GM23248 (cell line): ENCODE results near the gene MORN4. TPM values are rescaled to one million over a fixed set of nuclear protein-coding genes. Genes with fewer than 3 reads are reported as not detected.

ENCODE experiments used
- DNase-seq: peaks from one replicate; pipeline ENCODE4 v3.0.0-alpha.2; 2015
- H2AFZ ChIP-seq: fragments of 200-600 bp; sonication (generic); 2 replicates; pipeline ENCODE4 v1.6.1; 2016; ENCODE audit warnings: antibody characterized with exemption
- H3F3A ChIP-seq: fragments of 200-600 bp; sonication (generic); 2 replicates; pipeline ENCODE4 v1.6.1; 2016; ENCODE audit warnings: mild to moderate bottlenecking, antibody characterized with exemption, mixed run types; ENCODE audit not compliant: insufficient read depth
- H3K27ac ChIP-seq: fragments of 200-600 bp; sonication (generic); 2 replicates; pipeline ENCODE4 v1.5.1; 2016; ENCODE audit warnings: mild to moderate bottlenecking
- H3K27me3 ChIP-seq: fragments of 200-600 bp; sonication (generic); replicated peaks from 2 replicates; pipeline ENCODE4 v1.6.1; 2016; ENCODE audit warnings: mild to moderate bottlenecking; ENCODE audit not compliant: insufficient read depth
- H3K36me3 ChIP-seq: fragments of 200-600 bp; sonication (generic); 2 replicates; pipeline ENCODE4 v1.6.1; 2016; ENCODE audit warnings: low read depth, mild to moderate bottlenecking
- H3K4me1 ChIP-seq: fragments of 200-600 bp; sonication (generic); 2 replicates; pipeline ENCODE4 v1.6.1; 2016; ENCODE audit warnings: mild to moderate bottlenecking; ENCODE audit not compliant: insufficient read depth
- H3K4me2 ChIP-seq: fragments of 200-600 bp; sonication (generic); one replicate; pipeline ENCODE4 v1.6.1; 2016; ENCODE audit warnings: mild to moderate bottlenecking; ENCODE audit not compliant: unreplicated experiment
- H3K4me3 ChIP-seq: fragments of 200-600 bp; sonication (generic); 2 replicates; pipeline ENCODE4 v1.5.1; 2016; ENCODE audit warnings: mild to moderate bottlenecking
- H3K79me2 ChIP-seq: fragments of 200-600 bp; sonication (generic); 2 replicates; pipeline ENCODE4 v1.6.1; 2016; ENCODE audit warnings: mild to moderate bottlenecking; ENCODE audit not compliant: insufficient read depth
- H3K9ac ChIP-seq: fragments of 200-600 bp; sonication (generic); 2 replicates; pipeline ENCODE4 v1.6.1; 2016; ENCODE audit warnings: mild to moderate bottlenecking
- H3K9me2 ChIP-seq: fragments of 200-600 bp; sonication (generic); 2 replicates; pipeline ENCODE4 v1.6.1; 2016; ENCODE audit warnings: mixed run types, mild to moderate bottlenecking, moderate library complexity; ENCODE audit not compliant: insufficient read depth
- H3K9me3 ChIP-seq: fragments of 200-600 bp; sonication (generic); one replicate; pipeline ENCODE4 v1.6.1; 2017; ENCODE audit warnings: low read depth
- H4K20me1 ChIP-seq: fragments of 200-600 bp; sonication (generic); 2 replicates; pipeline ENCODE4 v1.6.0; 2016; ENCODE audit not compliant: insufficient read depth
- EZH2 ChIP-seq: fragments of 200-600 bp; sonication (generic); IDR thresholded peaks from 2 replicates; pipeline ENCODE4 v1.6.1; 2018; ENCODE audit warnings: antibody characterized with exemption, mild to moderate bottlenecking; ENCODE audit not compliant: insufficient read depth, poor library complexity, severe bottlenecking
- EZH2phosphoT487 ChIP-seq: fragments of 200-600 bp; sonication (generic); IDR thresholded peaks from 2 replicates; pipeline ENCODE4 v1.6.1; 2018; ENCODE audit warnings: antibody characterized with exemption, moderate library complexity, mild to moderate bottlenecking, low read depth; ENCODE audit not compliant: insufficient read depth
- WGBS, 2 experiments: methylation state at CpG; one replicate each; pipeline ENCODE4 v1.1.6; 2015 to 2017; ENCODE audit warnings: low lambda C conversion rate in 2 of 2, low coverage in 1 of 2; ENCODE audit errors: missing lambda C conversion rate in 2 of 2; 5-methylcytosine and 5-hydroxymethylcytosine counted together
- in situ Hi-C: fragments of 300-500 bp; cut with MboI; formaldehyde crosslinking; loops from 2 replicates; pipeline ENCODE4 v1.15.0; 2020
- polyA plus RNA-seq: library from polyadenylated mRNA; unstranded; fragments of >200 nt; fragmentation: Nextera tagmentation; extraction: Ambion mirVana; gene quantifications from 2 replicates; pipeline ENCODE4 v1.2.1, GENCODE V29; 2016
- total RNA-seq: library from RNA; depleted of rRNA; stranded (reverse); fragments of >200 nt; shearing (Covaris generic); gene quantifications from 2 replicates; pipeline ENCODE4 v1.2.3, GENCODE V29; 2014

The MORN4 gene
- total and polyA plus RNA-seq, 2 experiments from 2014 or later, result 7.9 to 19.8 TPM

DNA sequence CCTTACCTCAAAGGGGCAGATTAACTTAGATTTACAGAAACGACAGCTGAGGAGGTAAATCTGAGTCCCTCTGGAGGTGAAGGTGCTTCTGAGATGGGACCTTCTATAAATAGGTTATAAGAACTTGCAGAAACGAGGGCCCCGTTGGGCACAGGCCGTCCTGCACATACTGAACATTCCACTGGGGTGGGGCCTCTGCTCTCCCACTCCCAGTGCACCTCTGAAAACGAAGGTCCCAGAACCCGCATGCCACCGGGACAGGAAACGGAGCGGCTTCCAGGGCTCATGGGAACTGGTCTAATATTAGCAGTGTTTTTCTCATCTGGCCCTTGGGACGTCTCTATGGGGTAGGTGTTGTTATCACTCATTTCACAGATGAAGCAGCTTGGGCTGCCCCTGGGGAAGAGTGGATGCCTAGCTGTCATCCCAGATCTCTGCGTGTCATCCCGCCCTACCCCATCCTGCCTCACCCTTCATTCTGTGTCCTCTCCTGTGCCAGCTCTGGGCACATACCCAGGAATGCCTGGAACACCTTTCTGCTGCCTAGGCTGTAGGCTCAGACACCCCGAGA lies 24.2 kb downstream of the MORN4 start:
- Histone ChIP-seq H4K20me1 (no peaks in the 10 kb centered on the region), H3K27me3 (no peaks in the 10 kb centered on the region), H3K36me3 (no peaks in the 10 kb centered on the region), H3K79me2 (no peaks in the 10 kb centered on the region), H3K4me3 (no peak overlapping the region), H3K27ac (no peak overlapping the region), H2AFZ (no peak overlapping the region), H3K9me3 (no peaks in the 10 kb centered on the region), H3K4me1 (no peaks in the 10 kb centered on the region), H3F3A (no peaks in the 10 kb centered on the region), H3K9ac (no peak overlapping the region), H3K9me2 (no peaks in the 10 kb centered on the region), H3K4me2 (no peak overlapping the region)
- no peak for DNase-seq
- in situ Hi-C loops, result no loop called here
- TF ChIP-seq EZH2, result no peak
- TF ChIP-seq EZH2phosphoT487, result no peak
- WGBS, 2 experiments, result 88 to 93% methylated on average over 13 of the region's 13 CpGs

DNA sequence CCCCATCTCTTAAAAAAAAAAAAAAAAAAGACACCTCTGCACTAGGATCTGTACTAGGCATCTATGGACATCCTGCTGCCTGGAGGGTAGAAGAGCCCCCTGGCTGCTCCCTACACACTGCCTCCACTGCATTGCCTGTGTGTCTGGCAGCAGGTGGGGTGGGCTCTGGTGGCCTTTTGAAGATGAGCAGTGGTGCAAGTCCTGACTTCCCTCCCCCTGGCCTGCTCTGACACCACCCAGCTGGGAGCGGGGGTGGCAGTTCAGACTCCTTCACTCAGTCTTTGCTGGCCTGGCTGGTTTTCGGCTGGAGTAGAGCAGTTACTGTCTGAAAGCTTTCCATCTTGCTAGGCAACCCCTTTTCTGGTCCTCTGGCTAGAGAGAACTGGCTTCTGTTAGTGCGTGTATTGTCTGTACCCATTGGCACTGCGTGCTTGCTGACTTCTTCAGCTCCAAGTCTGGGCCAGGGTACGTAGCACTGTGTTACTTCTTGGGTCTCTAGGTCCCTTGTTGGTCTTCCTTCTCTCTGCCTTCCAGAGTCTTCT lies 26.1 kb downstream of the MORN4 start:
- no peak overlapping the region for H3K27ac ChIP-seq
- in situ Hi-C loops, result no loop called here
- no peaks in the 10 kb centered on the region for H3K79me2 ChIP-seq
- H3K4me2 ChIP-seq, result no peak overlapping the region
- no peaks in the 10 kb centered on the region for H3K27me3 ChIP-seq
- H3K4me3 ChIP-seq, result no peak overlapping the region
- no peak overlapping the region for H3K9ac ChIP-seq
- TF ChIP-seq EZH2, result no peak
- TF ChIP-seq EZH2phosphoT487, result no peak
- no peak for DNase-seq
- no peaks in the 10 kb centered on the region for H3F3A ChIP-seq
- no peaks in the 10 kb centered on the region for H3K9me3 ChIP-seq
- 95 to 97% methylated on average over 5 of the region's 5 CpGs for WGBS, 2 experiments
- H2AFZ ChIP-seq, result no peak overlapping the region
- H4K20me1 ChIP-seq, result no peaks in the 10 kb centered on the region
- H3K36me3 ChIP-seq, result no peaks in the 10 kb centered on the region
- H3K9me2 ChIP-seq, result no peaks in the 10 kb centered on the region
- no peaks in the 10 kb centered on the region for H3K4me1 ChIP-seq

DNA sequence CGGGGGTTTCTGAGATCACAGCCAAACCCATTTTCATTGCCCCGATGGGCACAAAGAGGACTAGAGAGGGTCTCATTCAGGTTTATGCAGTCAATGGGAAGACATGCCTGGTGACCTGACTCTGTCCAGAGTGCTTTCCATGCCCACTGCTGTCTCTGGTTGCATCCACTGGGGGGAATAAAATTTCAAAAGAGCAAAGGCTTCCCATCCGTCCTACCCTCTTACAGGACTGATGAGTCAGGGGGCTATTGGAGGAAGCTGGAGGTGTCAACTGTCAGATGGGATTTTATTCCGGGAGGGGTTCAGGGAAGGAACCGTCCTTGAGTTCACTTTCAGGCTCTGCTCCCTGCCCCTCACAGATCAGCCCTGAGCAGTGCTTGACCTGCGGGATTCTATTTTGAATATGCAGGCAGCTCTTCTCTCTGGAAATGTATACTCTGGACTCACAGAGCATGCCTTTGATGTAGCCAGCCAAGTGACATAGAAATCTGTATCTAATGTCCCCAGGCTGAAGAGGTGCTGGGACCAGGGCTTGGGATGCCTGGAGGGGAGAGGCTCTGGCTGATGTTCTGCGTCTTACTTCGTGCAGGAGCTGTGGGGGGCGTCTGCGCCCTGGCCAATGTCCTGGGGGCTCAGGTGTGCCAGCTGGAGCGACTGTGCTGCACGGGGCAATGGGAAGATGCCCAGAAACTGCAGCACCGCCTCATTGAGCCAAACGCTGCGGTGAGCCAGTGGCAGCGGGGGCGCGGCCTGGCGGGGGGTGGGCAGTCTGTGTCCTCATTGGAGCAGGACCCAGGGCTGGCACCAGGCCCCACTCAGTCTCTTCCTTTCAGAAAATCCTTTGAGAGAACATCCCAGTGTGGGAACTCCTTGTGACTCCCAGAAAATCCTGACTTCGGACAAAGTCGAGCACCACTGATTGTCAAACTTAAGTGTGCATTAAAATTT lies 31.8 kb downstream of the MORN4 start:
- Histone ChIP-seq H3K27me3 (no peaks in the 10 kb centered on the region), H3F3A (peaks cover 17% of the 10 kb centered on the region), H3K4me1 (peaks cover 15% of the 10 kb centered on the region), H2AFZ (no peak overlapping the region), H3K9me2 (no peaks in the 10 kb centered on the region), H4K20me1 (no peaks in the 10 kb centered on the region), H3K4me3 (no peak overlapping the region), H3K9ac (no peak overlapping the region), H3K79me2 (no peaks in the 10 kb centered on the region), H3K27ac (no peak overlapping the region), H3K36me3 (no peaks in the 10 kb centered on the region), H3K9me3 (no peaks in the 10 kb centered on the region), H3K4me2 (no peak overlapping the region)
- in situ Hi-C loops, result no loop called here
- TF ChIP-seq EZH2phosphoT487 (no peak), EZH2 (no peak)
- DNase-seq, result no peak
- 65 to 69% methylated on average over 21 of the region's 21 CpGs for WGBS, 2 experiments

DNA sequence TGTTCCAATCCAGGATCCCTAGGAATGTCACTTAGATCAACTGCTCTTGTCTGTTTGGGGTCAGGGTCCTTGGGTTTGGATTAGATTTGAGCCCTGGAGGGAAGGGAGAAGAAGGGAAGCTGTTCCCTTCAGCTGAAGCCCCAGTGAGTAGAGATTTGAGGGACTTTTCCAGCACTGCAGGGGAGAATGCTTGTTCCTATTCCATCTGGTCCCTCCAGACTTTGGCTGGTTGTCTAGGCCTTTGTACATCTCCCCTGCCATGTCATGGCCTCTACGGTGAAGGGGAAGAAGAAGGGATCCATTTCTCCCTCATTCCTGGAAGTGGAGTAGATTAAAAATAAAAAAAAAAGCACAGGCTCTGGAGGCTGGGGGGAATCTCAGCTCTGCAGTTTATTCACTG lies 32.7 kb downstream of the MORN4 start:
- Histone ChIP-seq H3K27ac (no peak overlapping the region), H3K9ac (no peak overlapping the region), H3K79me2 (no peaks in the 10 kb centered on the region), H3K4me3 (no peak overlapping the region), H3K9me3 (no peaks in the 10 kb centered on the region), H3K4me1 (peaks cover 23% of the 10 kb centered on the region), H3K4me2 (no peak overlapping the region), H4K20me1 (no peaks in the 10 kb centered on the region), H3K36me3 (no peaks in the 10 kb centered on the region), H3K9me2 (no peaks in the 10 kb centered on the region), H3F3A (peaks cover 27% of the 10 kb centered on the region), H2AFZ (no peak overlapping the region), H3K27me3 (no peaks in the 10 kb centered on the region)
- TF ChIP-seq EZH2, result no peak
- TF ChIP-seq EZH2phosphoT487, result no peak
- 86 to 87% methylated on average over 1 of the region's 1 CpG for WGBS, 2 experiments
- in situ Hi-C loops, result no loop called here
- DNase-seq, result no peak
